Central memory CD8-positive, alpha-beta T cell (primary cell): ENCODE measurements around the gene PPP2R2C.

Experiments used
- ATAC-seq: fragments of 150-1000 bp; cut with Tn5 transposase; replicated peaks from 2 replicates; pipeline ENCODE4 v1.10.0; 2022; ENCODE audit warnings: mild to moderate bottlenecking, moderate FRiP score, moderate number of reproducible peaks; ENCODE audit not compliant: poor library complexity, severe bottlenecking; ENCODE audit errors: extremely low read depth
- DNase-seq, 2 donors: peaks; one replicate each; pipeline ENCODE4 v3.0.0; 2021; ENCODE audit warnings: low spot score in 2 of 2
- H3K27ac Mint-ChIP-seq: one replicate; pipeline ENCODE4 v1.8.0; 2022; ENCODE audit warnings: low read depth, mild to moderate bottlenecking, moderate library complexity, mixed read lengths
- H3K27me3 Mint-ChIP-seq: one replicate; pipeline ENCODE4 v1.8.0; 2022; ENCODE audit warnings: mixed read lengths
- H3K36me3 Mint-ChIP-seq: one replicate; pipeline ENCODE4 v1.8.0; 2022; ENCODE audit warnings: mild to moderate bottlenecking, moderate library complexity, mixed read lengths; ENCODE audit not compliant: insufficient read depth
- H3K4me1 Mint-ChIP-seq: one replicate; pipeline ENCODE4 v1.8.0; 2022; ENCODE audit warnings: mixed read lengths
- H3K4me3 Mint-ChIP-seq: one replicate; pipeline ENCODE4 v1.8.0; 2022; ENCODE audit warnings: mild to moderate bottlenecking, moderate library complexity, mixed read lengths
- H3K9me3 Mint-ChIP-seq: one replicate; pipeline ENCODE4 v1.8.0; 2022; ENCODE audit warnings: mixed read lengths

The PPP2R2C gene

DNA sequence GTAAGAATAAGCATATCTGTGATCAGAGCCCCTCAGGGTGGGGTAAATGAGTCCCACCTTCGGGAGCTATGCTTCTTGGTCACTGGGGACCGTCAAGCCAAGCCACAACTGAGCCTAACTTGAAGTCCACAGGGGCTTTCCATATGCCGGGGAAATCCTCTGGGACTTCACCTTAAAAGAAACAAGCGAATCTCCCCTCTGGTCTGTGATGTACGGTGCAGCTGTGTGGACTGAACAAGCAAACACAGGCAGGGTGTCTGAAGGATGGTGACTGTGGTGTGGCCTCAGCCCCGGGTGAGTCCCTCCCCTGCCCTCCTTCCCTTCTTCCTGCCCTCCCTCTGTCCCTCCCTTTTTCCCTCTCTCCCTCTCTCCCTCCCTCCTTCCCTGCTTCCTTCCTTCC lies 29.7 kb upstream of the PPP2R2C start:
- no peak overlapping the region for H3K27ac Mint-ChIP-seq
- no peak overlapping the region for H3K4me3 Mint-ChIP-seq
- H3K9me3 Mint-ChIP-seq, result peaks cover 19% of the 10 kb centered on the region
- no peak for DNase-seq
- H3K27me3 Mint-ChIP-seq, result peaks cover 67% of the 10 kb centered on the region
- no peaks in the 10 kb centered on the region for H3K4me1 Mint-ChIP-seq
- no peaks in the 10 kb centered on the region for H3K36me3 Mint-ChIP-seq
- ATAC-seq, result no peak

DNA sequence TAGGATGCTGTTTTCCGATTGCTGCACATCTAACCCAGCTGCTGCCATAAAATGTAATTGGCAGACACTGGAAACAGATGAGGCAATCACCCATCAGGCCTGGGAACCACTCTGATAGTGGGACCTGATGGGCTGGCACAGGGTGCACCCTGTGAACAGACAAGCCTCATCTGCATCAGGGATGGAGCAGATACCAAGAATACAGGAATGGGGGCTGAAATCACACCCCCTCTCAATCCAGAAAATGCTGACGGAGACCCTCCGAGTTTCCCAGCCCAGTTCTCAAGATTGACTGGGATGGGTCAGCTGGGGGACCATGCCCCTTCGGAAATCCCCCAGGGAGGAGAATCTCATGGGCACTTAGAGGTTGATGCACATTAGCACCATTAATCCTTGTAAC lies 28.8 kb upstream of the PPP2R2C start:
- H3K36me3 Mint-ChIP-seq, result no peaks in the 10 kb centered on the region
- peaks cover 15% of the 10 kb centered on the region for H3K9me3 Mint-ChIP-seq
- no peak overlapping the region for H3K27ac Mint-ChIP-seq
- ATAC-seq, result no peak
- H3K27me3 Mint-ChIP-seq, result peaks cover 57% of the 10 kb centered on the region
- H3K4me3 Mint-ChIP-seq, result no peak overlapping the region
- peak in 1 of 2 donors; percentile 6 for DNase-seq
- H3K4me1 Mint-ChIP-seq, result no peaks in the 10 kb centered on the region

DNA sequence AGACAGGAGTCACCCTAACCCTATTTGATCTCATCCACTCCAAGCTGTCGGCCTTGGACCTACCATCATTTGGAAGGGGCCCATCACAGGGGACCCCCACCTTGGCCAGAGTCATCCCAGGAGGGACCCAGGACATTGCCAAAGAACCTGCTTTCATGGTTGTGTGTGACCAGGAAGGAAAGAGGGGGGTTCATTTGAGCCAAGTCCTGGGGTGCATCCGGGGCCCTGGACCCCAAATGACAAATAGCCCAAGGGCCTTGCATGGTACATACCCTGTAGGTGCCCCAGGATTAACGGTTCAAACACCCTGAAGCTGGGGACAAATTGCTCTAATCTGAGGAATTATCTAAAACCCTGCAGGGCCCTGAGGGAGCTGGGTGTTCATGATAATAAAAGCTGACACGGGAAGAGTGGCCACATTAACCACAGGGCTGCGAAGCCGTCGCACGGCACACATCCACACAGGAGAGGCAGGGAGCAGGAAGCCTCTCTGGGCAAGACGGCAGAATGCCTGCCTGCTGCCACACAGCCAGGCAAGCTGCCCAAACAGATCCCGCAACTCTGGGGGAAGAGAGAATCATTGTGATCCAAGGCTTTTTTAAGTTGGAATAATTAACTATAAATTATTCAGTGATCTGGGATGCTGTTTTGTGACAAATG lies 28.2 kb upstream of the PPP2R2C start:
- ATAC-seq (no peak), DNase-seq (peak in 1 of 2 donors; percentile 6)
- Mint-ChIP-seq H3K27ac (no peak overlapping the region), H3K9me3 (peaks cover 14% of the 10 kb centered on the region), H3K27me3 (peaks cover 54% of the 10 kb centered on the region), H3K4me1 (no peaks in the 10 kb centered on the region), H3K4me3 (no peak overlapping the region), H3K36me3 (no peaks in the 10 kb centered on the region)

DNA sequence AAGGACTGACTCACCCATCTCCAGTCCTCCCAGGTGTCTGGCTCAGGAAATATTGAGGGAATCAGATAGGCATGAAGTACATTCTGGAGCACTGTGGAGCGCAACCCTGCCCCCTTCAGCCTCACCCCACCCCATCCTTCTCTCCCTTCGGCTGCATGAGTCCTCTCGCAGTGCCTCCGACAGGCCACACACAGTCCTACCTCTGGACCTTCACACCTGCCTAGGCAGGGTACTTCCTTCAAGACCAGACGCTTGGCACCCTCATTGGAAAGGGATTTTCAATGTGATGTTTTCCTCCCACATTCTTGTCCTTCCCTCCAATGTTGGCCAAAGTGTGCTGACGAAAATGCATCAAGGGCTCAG lies 26.8 kb upstream of the PPP2R2C start:
- no peak overlapping the region for H3K27ac Mint-ChIP-seq
- H3K27me3 Mint-ChIP-seq, result peaks cover 58% of the 10 kb centered on the region
- H3K36me3 Mint-ChIP-seq, result no peaks in the 10 kb centered on the region
- no peaks in the 10 kb centered on the region for H3K4me1 Mint-ChIP-seq
- ATAC-seq (no peak), DNase-seq (no peak)
- H3K4me3 Mint-ChIP-seq, result no peak overlapping the region
- peaks cover 10% of the 10 kb centered on the region for H3K9me3 Mint-ChIP-seq

DNA sequence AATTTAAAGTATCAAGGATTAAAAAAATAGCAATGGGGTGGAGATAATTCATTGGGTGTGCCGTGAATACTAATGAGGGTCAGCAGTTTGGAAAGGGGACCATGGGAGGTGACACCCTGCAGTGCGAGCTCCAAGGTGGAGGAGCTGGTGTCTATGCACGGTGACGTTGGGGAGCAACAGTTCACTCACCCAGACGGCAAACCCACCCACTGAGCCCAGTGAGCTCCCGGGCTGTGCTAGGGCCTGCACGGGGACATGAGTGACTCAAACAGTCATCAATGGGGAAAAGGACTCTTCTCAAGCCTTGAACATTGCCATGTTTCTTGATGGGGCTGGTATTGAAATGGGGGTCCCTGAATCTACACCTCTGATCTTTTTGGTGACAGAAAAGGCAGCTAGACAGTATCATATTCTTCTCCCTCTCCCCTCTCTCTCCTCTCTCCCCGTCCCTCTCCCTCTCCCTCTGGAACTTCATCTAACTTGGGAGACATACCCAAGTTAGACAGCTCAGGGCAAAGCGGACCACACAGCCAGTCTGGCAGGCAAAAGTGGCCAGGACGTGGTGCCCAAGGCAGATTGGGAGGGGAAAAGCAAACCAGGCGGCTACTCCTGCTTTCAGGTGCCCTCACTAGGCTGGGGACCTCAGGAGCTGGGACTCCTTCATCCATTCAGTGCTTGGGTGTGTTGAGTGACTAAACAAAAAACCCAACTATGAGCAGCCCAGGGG lies 26.3 kb upstream of the PPP2R2C start:
- Mint-ChIP-seq H3K27me3 (peaks cover 58% of the 10 kb centered on the region), H3K4me3 (no peak overlapping the region)

DNA sequence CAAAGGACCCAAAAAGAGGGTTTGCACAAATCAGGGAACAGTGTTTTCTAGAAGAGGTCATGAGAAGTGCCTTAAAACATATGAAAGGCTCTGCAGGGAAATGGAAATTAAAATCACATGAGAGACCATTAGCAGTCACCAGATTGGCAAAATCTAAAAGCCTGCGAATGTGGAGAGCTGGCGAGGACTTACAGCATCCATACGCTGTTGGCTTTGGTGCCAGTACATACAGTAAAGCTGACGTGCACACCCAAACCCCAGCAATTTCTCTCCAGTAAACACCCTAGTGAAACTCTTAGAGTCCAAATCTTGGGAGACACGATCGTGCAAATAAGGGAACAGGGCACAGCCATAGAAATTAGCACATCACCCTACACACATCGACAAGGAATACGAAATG lies 25.4 kb upstream of the PPP2R2C start:
- Mint-ChIP-seq H3K4me3 (no peak overlapping the region), H3K36me3 (no peaks in the 10 kb centered on the region), H3K9me3 (no peaks in the 10 kb centered on the region), H3K4me1 (no peaks in the 10 kb centered on the region), H3K27ac (no peak overlapping the region), H3K27me3 (peaks cover 58% of the 10 kb centered on the region)
- ATAC-seq (no peak), DNase-seq (no peak)

More for the DNA sequence above, 26.3 kb upstream of the PPP2R2C start:
- ATAC-seq (no peak), DNase-seq (no peak)
- Mint-ChIP-seq H3K27ac (no peak overlapping the region), H3K36me3 (no peaks in the 10 kb centered on the region), H3K9me3 (peaks cover 5% of the 10 kb centered on the region), H3K4me1 (no peaks in the 10 kb centered on the region)

DNA sequence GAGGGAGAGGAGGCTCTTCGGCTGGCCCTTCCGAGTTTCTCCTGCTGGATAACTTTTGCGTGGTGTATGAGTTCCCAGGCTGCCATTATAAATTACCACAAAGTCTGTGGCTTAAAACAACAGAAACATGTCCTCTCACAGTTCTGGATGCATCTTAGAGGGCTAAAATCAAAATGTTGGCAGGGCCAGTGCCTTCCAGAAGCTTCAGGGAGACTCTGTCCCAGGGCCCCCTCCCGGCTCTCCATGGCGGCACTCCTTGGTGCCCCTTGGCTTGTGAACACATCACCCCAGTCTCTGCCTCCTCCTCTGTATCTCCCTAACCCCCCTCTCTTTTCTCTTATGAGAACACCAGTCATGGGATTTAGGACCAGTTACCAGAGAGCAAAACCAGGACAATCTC lies 23.3 kb upstream of the PPP2R2C start:
- Mint-ChIP-seq H3K4me1 (no peaks in the 10 kb centered on the region), H3K9me3 (no peaks in the 10 kb centered on the region), H3K27ac (no peak overlapping the region), H3K4me3 (no peak overlapping the region), H3K27me3 (peaks cover 60% of the 10 kb centered on the region), H3K36me3 (no peaks in the 10 kb centered on the region)
- ATAC-seq (no peak), DNase-seq (no peak)

DNA sequence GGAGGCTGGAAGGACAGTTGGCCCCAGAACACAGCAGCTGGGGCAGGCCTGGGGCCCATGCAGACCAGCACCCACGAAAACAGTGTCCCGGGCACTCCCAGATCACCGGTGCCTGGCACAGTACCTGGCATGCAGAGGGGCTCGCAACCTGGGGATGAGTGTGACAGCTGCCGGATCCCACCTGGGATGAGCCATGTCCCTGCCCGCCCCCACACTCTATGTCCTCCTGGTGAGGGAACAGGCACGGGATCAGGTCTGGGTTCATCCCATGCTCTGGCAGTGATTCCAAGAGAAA lies 22.8 kb upstream of the PPP2R2C start:
- ATAC-seq (no peak), DNase-seq (no peak)
- no peak overlapping the region for H3K27ac Mint-ChIP-seq
- H3K27me3 Mint-ChIP-seq, result peaks cover 60% of the 10 kb centered on the region
- H3K36me3 Mint-ChIP-seq, result no peaks in the 10 kb centered on the region
- no peaks in the 10 kb centered on the region for H3K4me1 Mint-ChIP-seq
- H3K4me3 Mint-ChIP-seq, result no peak overlapping the region
- no peaks in the 10 kb centered on the region for H3K9me3 Mint-ChIP-seq

DNA sequence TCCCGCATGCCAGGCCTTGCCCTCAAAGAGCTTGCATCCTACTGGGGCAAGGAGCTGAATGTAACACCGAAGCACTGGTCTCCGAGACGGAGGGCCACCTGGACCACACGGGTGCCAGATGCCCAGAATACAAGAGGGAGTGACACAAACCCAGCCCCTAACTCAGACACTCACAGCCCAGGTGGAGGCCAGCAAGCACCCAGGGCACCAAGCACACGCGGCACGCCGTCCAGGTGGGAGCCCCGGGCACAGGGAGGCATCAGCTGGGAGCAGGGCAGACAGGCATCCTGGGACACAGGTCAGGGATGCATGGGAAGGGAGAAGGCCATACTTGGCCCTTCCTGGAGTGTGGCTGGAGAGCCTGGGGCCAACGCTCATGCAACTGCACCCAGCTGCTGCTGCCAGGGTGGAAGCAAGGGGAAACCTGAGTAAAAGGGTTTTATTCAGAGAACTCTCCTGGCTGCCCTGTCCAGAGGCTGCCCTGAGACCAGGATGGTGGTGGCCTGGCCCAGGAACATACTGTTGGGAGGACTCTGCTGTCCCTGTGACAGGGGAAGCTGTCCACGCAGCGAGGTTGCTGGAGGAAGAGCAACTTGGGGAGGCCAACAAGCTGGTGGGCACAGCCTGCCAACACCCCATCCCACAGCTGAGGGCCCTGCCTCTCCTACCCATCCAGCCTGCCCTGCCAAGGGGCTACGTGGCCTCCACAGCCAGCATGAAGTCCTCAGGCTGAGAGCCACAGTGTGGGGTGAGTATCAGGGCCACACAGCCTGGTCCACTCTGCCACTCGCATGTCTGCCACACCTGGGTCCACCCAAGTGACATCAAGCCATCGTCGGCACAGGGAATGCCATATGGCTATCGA lies 22.2 kb upstream of the PPP2R2C start:
- H3K4me3 Mint-ChIP-seq, result no peak overlapping the region
- H3K9me3 Mint-ChIP-seq, result no peaks in the 10 kb centered on the region
- ATAC-seq (no peak), DNase-seq (peak in 1 of 2 donors; percentile 8)
- H3K36me3 Mint-ChIP-seq, result no peaks in the 10 kb centered on the region
- no peak overlapping the region for H3K27ac Mint-ChIP-seq
- H3K4me1 Mint-ChIP-seq, result no peaks in the 10 kb centered on the region
- H3K27me3 Mint-ChIP-seq, result peaks cover 60% of the 10 kb centered on the region

DNA sequence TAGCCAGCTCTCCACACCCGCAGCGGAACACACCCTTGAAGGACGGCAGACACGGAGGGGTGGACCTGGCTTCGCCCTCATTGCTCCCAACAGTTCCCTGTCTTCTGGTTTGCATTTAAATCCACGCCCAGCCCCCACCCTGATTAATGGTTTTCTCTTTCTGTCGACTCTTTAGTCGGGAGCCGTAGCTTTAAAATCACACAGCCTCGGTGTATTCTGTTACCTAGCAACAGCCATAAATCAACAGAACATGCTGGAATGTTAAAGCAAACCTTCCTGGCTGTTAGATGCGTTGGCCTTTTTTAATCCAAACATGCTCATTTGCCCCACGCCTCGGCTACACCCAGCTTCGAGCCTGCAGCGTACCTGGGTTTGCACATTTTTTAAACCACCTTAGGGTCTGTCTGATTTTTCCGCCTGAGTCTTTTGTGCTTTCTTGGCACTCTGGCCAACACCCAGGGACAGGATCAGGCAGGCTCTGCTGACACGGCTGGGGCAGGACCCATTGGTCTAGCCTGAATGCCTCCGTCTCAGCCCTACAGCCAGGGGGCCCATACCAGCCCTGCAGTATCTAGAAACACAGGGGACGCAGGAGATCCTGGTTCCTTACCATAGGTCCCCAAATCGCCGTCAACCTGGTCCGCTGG lies 21.4 kb upstream of the PPP2R2C start:
- Mint-ChIP-seq H3K27ac (no peak overlapping the region), H3K36me3 (no peaks in the 10 kb centered on the region), H3K27me3 (peaks cover 60% of the 10 kb centered on the region), H3K4me1 (no peaks in the 10 kb centered on the region), H3K4me3 (no peak overlapping the region), H3K9me3 (no peaks in the 10 kb centered on the region)
- ATAC-seq, result no peak
- DNase-seq, result peak in 1 of 2 donors; percentile 2

DNA sequence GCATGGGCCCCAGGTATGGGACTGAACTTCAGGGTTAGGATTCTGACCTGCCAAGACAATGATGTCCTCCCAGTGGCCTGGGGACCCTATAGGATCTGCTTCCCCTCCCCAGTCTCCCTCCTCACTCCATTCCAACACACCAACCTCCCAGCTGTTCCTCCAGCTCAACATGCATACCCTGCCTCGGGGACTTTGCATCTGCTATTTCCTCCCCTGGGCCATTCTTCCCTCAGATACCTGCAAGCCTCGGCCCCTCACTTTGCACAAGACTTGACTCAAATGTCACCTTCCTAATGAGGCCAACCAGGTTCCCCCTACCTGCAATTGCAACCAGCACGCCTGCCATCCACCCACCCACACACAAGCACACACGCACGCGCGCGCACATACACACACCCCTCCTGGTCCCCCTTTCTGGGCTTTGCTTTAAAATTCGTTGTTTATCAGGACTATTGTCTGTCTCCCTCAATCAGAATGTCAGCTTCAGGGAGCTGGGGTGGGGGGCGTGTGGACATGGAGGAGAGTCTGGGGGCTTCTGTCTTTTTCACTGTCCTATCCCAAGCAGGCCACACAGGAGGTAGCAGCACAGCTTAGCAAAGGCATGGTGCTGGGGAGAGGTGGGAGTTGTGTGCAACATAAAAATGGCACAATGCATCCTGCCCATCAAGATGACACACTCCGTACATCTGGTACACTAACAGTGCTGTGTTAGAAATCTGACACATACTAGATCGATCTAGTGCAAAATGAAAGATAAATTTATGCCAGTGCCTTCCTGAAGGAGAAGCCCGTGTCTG lies 20.6 kb upstream of the PPP2R2C start:
- H3K27ac Mint-ChIP-seq, result no peak overlapping the region

DNA sequence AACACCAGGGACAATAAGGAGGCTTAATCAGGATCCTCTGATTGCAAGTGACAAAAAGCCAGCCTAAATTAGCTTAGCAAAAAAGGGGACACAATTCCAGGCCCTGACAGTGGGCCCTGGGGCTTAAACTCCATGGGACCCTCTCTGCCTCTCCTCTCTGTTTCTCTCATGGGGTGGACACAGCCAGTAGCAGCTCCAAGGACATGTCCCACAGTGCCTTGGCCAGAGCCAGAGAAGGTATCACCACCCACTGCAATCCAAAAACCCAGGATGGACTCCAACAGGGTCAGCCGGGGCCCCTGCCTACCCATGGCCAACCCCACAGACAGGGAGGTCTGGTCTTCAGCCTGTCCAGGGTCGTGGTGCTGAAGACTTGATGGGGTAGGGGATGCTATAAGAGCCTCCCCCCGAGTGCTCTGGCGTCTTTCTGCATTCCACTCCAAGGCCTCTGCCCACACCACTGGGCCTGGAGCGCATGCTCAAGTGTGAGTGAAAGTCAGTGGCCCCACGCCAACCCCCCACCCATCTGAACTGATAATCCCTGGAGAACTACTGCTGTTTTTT lies 19.7 kb upstream of the PPP2R2C start:
- Mint-ChIP-seq H3K9me3 (peaks cover 11% of the 10 kb centered on the region), H3K27ac (no peak overlapping the region), H3K4me1 (no peaks in the 10 kb centered on the region), H3K27me3 (peaks cover 76% of the 10 kb centered on the region), H3K36me3 (no peaks in the 10 kb centered on the region), H3K4me3 (no peak overlapping the region)
- ATAC-seq (no peak), DNase-seq (peak in 1 of 2 donors; percentile 11)

More for the DNA sequence above, 20.6 kb upstream of the PPP2R2C start:
- DNase-seq (peak in 1 of 2 donors; percentile 7), ATAC-seq (no peak)
- no peaks in the 10 kb centered on the region for H3K36me3 Mint-ChIP-seq
- H3K9me3 Mint-ChIP-seq, result peaks cover 2% of the 10 kb centered on the region
- no peaks in the 10 kb centered on the region for H3K4me1 Mint-ChIP-seq
- peaks cover 67% of the 10 kb centered on the region for H3K27me3 Mint-ChIP-seq
- H3K4me3 Mint-ChIP-seq, result no peak overlapping the region
